ENCODE results near the gene C10orf53.
"Not testable (repeated sequence)": the region's sequence is repeated elsewhere in the genome, so short reads cannot be mapped to it uniquely, and the experiment has no call there.

Gene C10orf53

GRCh38 chr10:49668684-49669083 lies 10.8 kb upstream of the C10orf53 start:
- H3K4me3 ChIP-seq (ENCODE audit: low read length), result no peak overlapping the region
- DNase-seq (ENCODE audit: low read depth, low spot score), result no peak

- DNase-seq (ENCODE audit: low read depth, low spot score), result no peak
- no peak overlapping the region for H3K4me3 ChIP-seq (ENCODE audit: low read length)
Observed at GRCh38 chr10:49678827-49679479, 498 bp upstream of the C10orf53 start.

GRCh38 chr10:49682449-49682848 lies 3.0 kb downstream of the C10orf53 start:
- DNase-seq (ENCODE audit: low read depth, low spot score); H3K4me3 ChIP-seq (ENCODE audit: low read length): not testable (repeated sequence)

- H3K4me3 ChIP-seq (ENCODE audit: low read length), result no peak overlapping the region
- no peak for DNase-seq (ENCODE audit: low read depth, low spot score)
Observed at GRCh38 chr10:49682879-49683278, 3.4 kb downstream of the C10orf53 start.

- H3K4me3 ChIP-seq (ENCODE audit: low read length), result no peak overlapping the region
- DNase-seq (ENCODE audit: low read depth, low spot score), result no peak
Observed at GRCh38 chr10:49686651-49687050, 7.2 kb downstream of the C10orf53 start.

- H3K4me3 ChIP-seq (ENCODE audit: low read length), result no peak overlapping the region
- no peak for DNase-seq (ENCODE audit: low read depth, low spot score)
Observed at GRCh38 chr10:49688261-49688846, 8.9 kb downstream of the C10orf53 start.

- no peak for DNase-seq (ENCODE audit: low read depth, low spot score)
- H3K4me3 ChIP-seq (ENCODE audit: low read length), result no peak overlapping the region
Observed at GRCh38 chr10:49688920-49689319, 9.5 kb downstream of the C10orf53 start.

GRCh38 chr10:49689882-49690510 lies 10.5 kb downstream of the C10orf53 start:
- no peak for DNase-seq (ENCODE audit: low read depth, low spot score)
- H3K4me3 ChIP-seq (ENCODE audit: low read length), result no peak overlapping the region

- H3K4me3 ChIP-seq (ENCODE audit: low read length), result no peak overlapping the region
Observed at GRCh38 chr10:49690698-49691356, 11.4 kb downstream of the C10orf53 start.

GRCh38 chr10:49691588-49691987 lies 12.1 kb downstream of the C10orf53 start:
- DNase-seq (ENCODE audit: low read depth, low spot score), result no peak
- no peak overlapping the region for H3K4me3 ChIP-seq (ENCODE audit: low read length)

More at GRCh38 chr10:49690698-49691356, 11.4 kb downstream of the C10orf53 start:
- no peak for DNase-seq (ENCODE audit: low read depth, low spot score)

GRCh38 chr10:49694466-49694865 lies 15.0 kb downstream of the C10orf53 start:
- H3K4me3 ChIP-seq (ENCODE audit: low read length), result no peak overlapping the region
- no peak for DNase-seq (ENCODE audit: low read depth, low spot score)

GRCh38 chr10:49696311-49696710 lies 16.9 kb downstream of the C10orf53 start:
- DNase-seq (ENCODE audit: low read depth, low spot score), result no peak
- no peak overlapping the region for H3K4me3 ChIP-seq (ENCODE audit: low read length)

- no peak for DNase-seq (ENCODE audit: low read depth, low spot score)
- no peak overlapping the region for H3K4me3 ChIP-seq (ENCODE audit: low read length)
Observed at GRCh38 chr10:49698679-49699078, 19.2 kb downstream of the C10orf53 start.

GRCh38 chr10:49700211-49700610 lies 20.8 kb downstream of the C10orf53 start:
- DNase-seq (ENCODE audit: low read depth, low spot score), result no peak
- H3K4me3 ChIP-seq (ENCODE audit: low read length), result no peak overlapping the region

- no peak for DNase-seq (ENCODE audit: low read depth, low spot score)
Observed at GRCh38 chr10:49700997-49701396, 21.5 kb downstream of the C10orf53 start.

GRCh38 chr10:49707585-49707984 lies 28.1 kb downstream of the C10orf53 start:
- no peak for DNase-seq (ENCODE audit: low read depth, low spot score)
- H3K4me3 ChIP-seq (ENCODE audit: low read length), result no peak overlapping the region

More at GRCh38 chr10:49700997-49701396, 21.5 kb downstream of the C10orf53 start:
- no peak overlapping the region for H3K4me3 ChIP-seq (ENCODE audit: low read length)

- no peak overlapping the region for H3K4me3 ChIP-seq (ENCODE audit: low read length)
- no peak for DNase-seq (ENCODE audit: low read depth, low spot score)
Observed at GRCh38 chr10:49709934-49710333, 30.5 kb downstream of the C10orf53 start.

GRCh38 chr10:49710966-49711365 lies 31.5 kb downstream of the C10orf53 start:
- no peak for DNase-seq (ENCODE audit: low read depth, low spot score)
- H3K4me3 ChIP-seq (ENCODE audit: low read length), result no peak overlapping the region

- no peak overlapping the region for H3K4me3 ChIP-seq (ENCODE audit: low read length)
- no peak for DNase-seq (ENCODE audit: low read depth, low spot score)
Observed at GRCh38 chr10:49711481-49711880, 32.0 kb downstream of the C10orf53 start.

GRCh38 chr10:49713266-49713665 lies 33.8 kb downstream of the C10orf53 start:
- no peak overlapping the region for H3K4me3 ChIP-seq (ENCODE audit: low read length)
- no peak for DNase-seq (ENCODE audit: low read depth, low spot score)
